GM06990 (cell line): ENCODE measurements around the gene ARL6IP5.
A peak's percentile ranks its signal among the peaks of the same experiment; 100 is the strongest.

Source experiments
- DNase-seq: peaks from one replicate; pipeline ENCODE4 v3.0.0-alpha.2; 2011; ENCODE audit not compliant: insufficient read length; ENCODE audit errors: extremely low read depth
- H3K27me3 ChIP-seq: replicated peaks from 2 replicates; pipeline ENCODE4 v1.6.0; 2011; ENCODE audit warnings: low read length; ENCODE audit not compliant: control insufficient read depth, insufficient read depth
- H3K36me3 ChIP-seq: 2 replicates; pipeline ENCODE4 v1.5.1; 2011; ENCODE audit warnings: low read length; ENCODE audit not compliant: control insufficient read depth, insufficient read depth
- H3K4me3 ChIP-seq: replicated peaks from 2 replicates; pipeline ENCODE4 v1.5.1; 2011; ENCODE audit warnings: low read depth, mild to moderate bottlenecking, control low read depth, low read length
- TF ChIP-seq, protein P1 (sequence below): IDR thresholded peaks from 2 replicates; pipeline ENCODE4 v1.5.1; 2011; ENCODE audit warnings: low read length, control low read depth, mild to moderate bottlenecking, inconsistent platforms; ENCODE audit not compliant: insufficient read depth, poor library complexity, severe bottlenecking

ARL6IP5 gene

GRCh38 chr3:69084326-69085167 lies at the start of gene ARL6IP5:
Gene ARL6IP5 (plus strand): TSS chr3:69084937. CDS start chr3:69085048, 111 bp downstream.
- TF ChIP-seq, protein P1, sequence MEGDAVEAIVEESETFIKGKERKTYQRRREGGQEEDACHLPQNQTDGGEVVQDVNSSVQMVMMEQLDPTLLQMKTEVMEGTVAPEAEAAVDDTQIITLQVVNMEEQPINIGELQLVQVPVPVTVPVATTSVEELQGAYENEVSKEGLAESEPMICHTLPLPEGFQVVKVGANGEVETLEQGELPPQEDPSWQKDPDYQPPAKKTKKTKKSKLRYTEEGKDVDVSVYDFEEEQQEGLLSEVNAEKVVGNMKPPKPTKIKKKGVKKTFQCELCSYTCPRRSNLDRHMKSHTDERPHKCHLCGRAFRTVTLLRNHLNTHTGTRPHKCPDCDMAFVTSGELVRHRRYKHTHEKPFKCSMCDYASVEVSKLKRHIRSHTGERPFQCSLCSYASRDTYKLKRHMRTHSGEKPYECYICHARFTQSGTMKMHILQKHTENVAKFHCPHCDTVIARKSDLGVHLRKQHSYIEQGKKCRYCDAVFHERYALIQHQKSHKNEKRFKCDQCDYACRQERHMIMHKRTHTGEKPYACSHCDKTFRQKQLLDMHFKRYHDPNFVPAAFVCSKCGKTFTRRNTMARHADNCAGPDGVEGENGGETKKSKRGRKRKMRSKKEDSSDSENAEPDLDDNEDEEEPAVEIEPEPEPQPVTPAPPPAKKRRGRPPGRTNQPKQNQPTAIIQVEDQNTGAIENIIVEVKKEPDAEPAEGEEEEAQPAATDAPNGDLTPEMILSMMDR, result no peak
- H3K27me3 ChIP-seq, result no peaks in the 10 kb centered on the region
- peak; percentile 85 for DNase-seq

DNA sequence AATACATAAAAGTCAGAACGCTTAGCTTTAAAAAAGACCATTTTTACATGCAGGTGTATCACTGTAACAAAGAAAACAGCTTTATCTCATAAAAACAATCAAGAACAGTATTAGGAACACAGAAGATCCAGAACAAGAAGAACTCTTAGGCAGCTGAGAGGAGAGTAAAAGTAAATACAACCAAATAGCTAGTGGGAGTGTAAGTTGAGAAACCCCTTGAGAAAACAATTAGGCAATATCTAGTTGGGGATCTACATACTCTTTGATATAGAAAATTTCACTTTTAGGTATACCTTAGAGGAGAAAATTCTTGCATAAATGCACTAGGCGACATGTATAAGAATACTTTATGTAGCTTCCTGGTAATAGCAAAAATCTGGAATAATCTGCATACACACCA lies 40.1 kb upstream of the ARL6IP5 start:
- DNase-seq, result no peak
- Histone ChIP-seq H3K4me3 (no peak overlapping the region), H3K27me3 (no peaks in the 10 kb centered on the region), H3K36me3 (peaks cover 8% of the 10 kb centered on the region)
- TF ChIP-seq, protein P1, result no peak

More at GRCh38 chr3:69084326-69085167, at the start of gene ARL6IP5:
- Histone ChIP-seq H3K4me3 (peak within 1 kb of the TSS; percentile 64), H3K36me3 (no peaks in the 10 kb centered on the region)

DNA sequence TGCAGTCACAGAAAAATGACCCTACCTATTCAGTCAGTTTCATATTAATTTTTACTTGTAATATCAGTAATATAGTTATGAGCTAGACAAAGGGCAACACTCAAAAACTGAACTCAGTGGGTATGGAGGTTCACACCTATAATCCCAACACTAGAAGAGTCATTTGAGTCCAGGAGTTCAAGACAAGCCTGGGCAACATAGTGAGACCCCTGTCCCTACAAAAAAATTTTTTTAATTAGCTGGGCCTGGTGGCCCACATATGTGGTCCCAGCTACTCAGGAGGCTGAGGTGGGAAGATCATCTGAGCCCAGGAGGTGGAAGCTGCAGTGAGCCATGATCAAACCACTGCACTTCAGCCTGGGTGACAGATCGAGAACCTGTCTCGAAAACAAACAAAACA lies 35.7 kb upstream of the ARL6IP5 start:
- TF ChIP-seq, protein P1, result no peak
- peaks cover 8% of the 10 kb centered on the region for H3K36me3 ChIP-seq
- H3K4me3 ChIP-seq, result no peak overlapping the region
- H3K27me3 ChIP-seq, result no peaks in the 10 kb centered on the region
- DNase-seq, result no peak

- TF ChIP-seq, protein P1, result no peak
- Histone ChIP-seq H3K27me3 (no peaks in the 10 kb centered on the region), H3K4me3 (peak within 1 kb of the TSS; percentile 97), H3K36me3 (peaks cover 6% of the 10 kb centered on the region)
- DNase-seq, result peak; percentile 92
These were observed 32.8 kb upstream of the ARL6IP5 start, which contains the start of gene TMF1 for GRCh38 chr3:69051756-69052471. Gene TMF1 (minus strand): TSS chr3:69052333. CDS start chr3:69052086, 247 bp downstream.

DNA sequence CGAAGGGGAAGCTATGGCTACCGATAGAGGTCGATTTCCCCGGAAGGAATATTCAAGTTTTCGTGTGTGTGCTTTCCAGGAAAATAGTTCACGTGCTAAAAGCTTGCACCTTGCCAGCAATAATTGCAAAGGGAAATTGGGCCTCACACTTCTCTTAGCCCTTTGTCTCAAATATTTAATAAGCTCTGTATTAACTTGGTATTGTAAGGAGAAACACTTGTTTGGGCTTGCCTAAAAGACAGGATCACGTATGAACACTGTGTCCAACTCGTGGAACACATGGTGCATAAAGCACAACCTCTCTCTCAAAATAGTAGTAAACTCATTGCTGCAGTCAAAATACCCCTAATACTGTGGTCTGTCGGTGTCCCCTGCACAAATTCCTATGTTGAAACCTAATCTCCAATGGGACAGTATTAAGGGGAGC lies 32.3 kb upstream of the ARL6IP5 start:
- TF ChIP-seq, protein P1, result no peak
- no peak for DNase-seq
- H3K36me3 ChIP-seq, result peaks cover 4% of the 10 kb centered on the region
- peak overlapping the region; percentile 49 for H3K4me3 ChIP-seq
- H3K27me3 ChIP-seq, result no peaks in the 10 kb centered on the region
